Endothelial cell of umbilical vein (primary cell): ENCODE measurements around the gene PODXL2. TPM values are rescaled to one million over a fixed set of nuclear protein-coding genes. Genes with fewer than 3 reads are reported as not detected.

Source experiments
- BruUV-seq: library from RNA; stranded (reverse); fragments of 400-500 nt; replicated peaks from 2 replicates; lab custom pipeline; 2021; lab: Mats Ljungman, UMichigan
- CTCF ChIA-PET: fragments of 300-600, 350-600 bp; sonication (Branson Sonifier 250); formaldehyde crosslinking; loops from one replicate; lab custom pipeline; 2021; ENCODE audit warnings: antibody characterized with exemption, inconsistent platforms; lab: Charles Lee
- POLR2A ChIA-PET: fragments of 300-600, 350-600 bp; sonication (Branson Sonifier 250); formaldehyde crosslinking; loops from one replicate; lab custom pipeline; 2021; ENCODE audit warnings: antibody characterized with exemption, inconsistent platforms; lab: Charles Lee
- DNase-seq: peaks from one replicate; pipeline ENCODE4 v3.0.0-alpha.2; 2011; ENCODE audit warnings: low read depth, low spot score
- FAIRE-seq: peaks from 2 replicates; lab custom pipeline; 2011; peaks lifted over from hg19 to GRCh38; lab: Jason Lieb, UNC
- H2AFZ ChIP-seq: 2 replicates; pipeline ENCODE4 v1.6.0; 2012; ENCODE audit warnings: low read depth, low read length, control low read depth, inconsistent platforms
- H3K27ac ChIP-seq: 2 replicates; pipeline ENCODE4 v1.5.1; 2011; ENCODE audit warnings: low read depth, mild to moderate bottlenecking, control low read depth, low read length, moderate library complexity; ENCODE audit not compliant: insufficient read depth
- H3K27me3 ChIP-seq, 2 experiments: 2 replicates each; pipeline versions ENCODE4 v1.6.0 to v1.6.1; 2011; ENCODE audit warnings: low read length in 2 of 2, mixed read lengths in 1 of 2; ENCODE audit not compliant: control insufficient read depth in 2 of 2, insufficient read depth in 2 of 2
- H3K36me3 ChIP-seq, 2 experiments: 2 replicates in 1 of 2; 3 replicates in 1 of 2; pipeline ENCODE4 v1.5.1; 2011; ENCODE audit warnings: low read length in 2 of 2, mild to moderate bottlenecking in 1 of 2, moderate library complexity in 1 of 2; ENCODE audit not compliant: control insufficient read depth in 2 of 2, insufficient read depth in 2 of 2; ENCODE audit errors: extremely low read depth in 1 of 2
- H3K4me1 ChIP-seq: 3 replicates; pipeline ENCODE4 v1.5.1; 2011; ENCODE audit warnings: mild to moderate bottlenecking, low read length; ENCODE audit not compliant: control insufficient read depth, insufficient read depth; ENCODE audit errors: extremely low read depth
- H3K4me2 ChIP-seq: 2 replicates; pipeline ENCODE4 v1.6.1; 2011; ENCODE audit warnings: low read length, control low read depth, mixed read lengths; ENCODE audit not compliant: insufficient read depth
- H3K4me3 ChIP-seq, 3 experiments: fragments of 200-600 bp in 1 of 3; sonication (generic), shearing (Covaris generic) in 1 of 3; replicated peaks in 1 of 3; 2 replicates each; pipeline ENCODE4 v1.5.1; 2011 to 2016; ENCODE audit warnings: control low read depth in 3 of 3, low read length in 3 of 3, mild to moderate bottlenecking in 2 of 3, inconsistent platforms in 1 of 3, low read depth in 1 of 3, moderate library complexity in 1 of 3; ENCODE audit not compliant: insufficient read depth in 1 of 3
- H3K79me2 ChIP-seq: 2 replicates; pipeline ENCODE4 v1.6.0; 2012; ENCODE audit warnings: low read length, inconsistent platforms; ENCODE audit not compliant: control insufficient read depth, insufficient read depth
- H3K9ac ChIP-seq: replicated peaks from 2 replicates; pipeline ENCODE3; 2011; ENCODE audit warnings: low read length, control low read depth; ENCODE audit not compliant: insufficient read depth; ENCODE audit errors: extremely low read depth
- H3K9me1 ChIP-seq: replicated peaks from 3 replicates; pipeline ENCODE4 v1.6.0; 2011; ENCODE audit warnings: mild to moderate bottlenecking, low read length; ENCODE audit not compliant: control insufficient read depth, insufficient read depth; ENCODE audit errors: extremely low read depth
- H3K9me3 ChIP-seq: replicated peaks from 2 replicates; pipeline ENCODE4 v1.5.1; 2012; ENCODE audit warnings: low read length, inconsistent platforms; ENCODE audit not compliant: control insufficient read depth, insufficient read depth
- H4K20me1 ChIP-seq: replicated peaks from 2 replicates; pipeline ENCODE3; 2011; ENCODE audit warnings: mild to moderate bottlenecking, low read length; ENCODE audit not compliant: control insufficient read depth, insufficient read depth; ENCODE audit errors: extremely low read depth
- EZH2 ChIP-seq: IDR thresholded peaks from 2 replicates; pipeline ENCODE4 v1.6.1; 2012; ENCODE audit warnings: borderline replicate concordance, low read depth, mild to moderate bottlenecking, moderate library complexity, low read length, inconsistent platforms; ENCODE audit not compliant: severe bottlenecking
- FOS ChIP-seq: IDR thresholded peaks from 2 replicates; pipeline ENCODE4 v1.6.1; 2011; ENCODE audit warnings: mild to moderate bottlenecking, low read length, moderate library complexity, borderline replicate concordance; ENCODE audit not compliant: insufficient read depth
- GATA2 ChIP-seq: IDR thresholded peaks from 2 replicates; pipeline ENCODE4 v1.7.0; 2011; ENCODE audit warnings: low read depth, mild to moderate bottlenecking, moderate library complexity, mixed read lengths, low read length; ENCODE audit not compliant: insufficient read length, insufficient read depth
- JUN ChIP-seq: IDR thresholded peaks from 2 replicates; pipeline ENCODE4 v1.6.1; 2011; ENCODE audit warnings: borderline replicate concordance, low read depth; ENCODE audit not compliant: insufficient read length, insufficient read depth
- MYC ChIP-seq: IDR thresholded peaks from one replicate; pipeline ENCODE4 v1.6.1; 2011; ENCODE audit warnings: mild to moderate bottlenecking, low read depth, low read length
- POLR2A ChIP-seq: IDR thresholded peaks from 2 replicates; pipeline ENCODE4 v1.6.1; 2012; ENCODE audit warnings: low read depth, mild to moderate bottlenecking, control low read depth, low read length
- POLR2AphosphoS5 ChIP-seq: IDR thresholded peaks from 2 replicates; pipeline ENCODE4 v1.6.1; 2012; ENCODE audit warnings: low read depth, mild to moderate bottlenecking, control low read depth, low read length, moderate library complexity; ENCODE audit not compliant: insufficient read depth
- dilution Hi-C: fragments of 300-500 bp; cut with MboI; formaldehyde crosslinking; loops from one replicate; pipeline ENCODE4 v1.15.0; 2019; ENCODE audit warnings: low sequenced_read_pairs; ENCODE audit not compliant: extremely low pct_ligation_motif_present
- intact Hi-C: fragments of 100-400 bp; cut with micrococcal nuclease; formaldehyde crosslinking; loops from one replicate; pipeline ENCODE4 v1.10.0; 2022
- polyA plus RNA-seq, 4 experiments: library from polyadenylated mRNA; depleted of rRNA in 3 of 4; stranded (reverse) in 3 of 4; unstranded in 1 of 4; fragments of >200 nt; gene quantifications; 2 replicates each; pipeline versions ENCODE4 v1.2.1 to v1.2.3, GENCODE V29; 2011 to 2012; ENCODE audit warnings: missing spikeins in 1 of 4
- total RNA-seq: library from RNA; stranded (reverse); gene quantifications from 2 replicates; pipeline ENCODE4 v1.2.3, GENCODE V29; 2021
- TF ChIP-seq, protein P1 (sequence below), 2 donors: IDR thresholded peaks; 1 replicate in 1 of 2; 2 replicates in 1 of 2; pipeline ENCODE4 v1.5.1; 2011; ENCODE audit warnings: low read length in 2 of 2, mild to moderate bottlenecking in 2 of 2, moderate library complexity in 2 of 2, control low read depth in 1 of 2, inconsistent platforms in 1 of 2, low read depth in 1 of 2; ENCODE audit not compliant: insufficient read depth in 1 of 2; ENCODE audit errors: extremely low read depth in 1 of 2
- TF ChIP-seq, protein P2 (sequence below): IDR thresholded peaks from 2 replicates; pipeline ENCODE4 v1.6.1; 2011; ENCODE audit not compliant: insufficient read depth, insufficient read length

The PODXL2 gene
- total and polyA plus RNA-seq, 2 donors (not counting 3 experiments of a cell fraction or from before 2014, with no cell fraction given) = 5.5 to 6.5 TPM

DNA sequence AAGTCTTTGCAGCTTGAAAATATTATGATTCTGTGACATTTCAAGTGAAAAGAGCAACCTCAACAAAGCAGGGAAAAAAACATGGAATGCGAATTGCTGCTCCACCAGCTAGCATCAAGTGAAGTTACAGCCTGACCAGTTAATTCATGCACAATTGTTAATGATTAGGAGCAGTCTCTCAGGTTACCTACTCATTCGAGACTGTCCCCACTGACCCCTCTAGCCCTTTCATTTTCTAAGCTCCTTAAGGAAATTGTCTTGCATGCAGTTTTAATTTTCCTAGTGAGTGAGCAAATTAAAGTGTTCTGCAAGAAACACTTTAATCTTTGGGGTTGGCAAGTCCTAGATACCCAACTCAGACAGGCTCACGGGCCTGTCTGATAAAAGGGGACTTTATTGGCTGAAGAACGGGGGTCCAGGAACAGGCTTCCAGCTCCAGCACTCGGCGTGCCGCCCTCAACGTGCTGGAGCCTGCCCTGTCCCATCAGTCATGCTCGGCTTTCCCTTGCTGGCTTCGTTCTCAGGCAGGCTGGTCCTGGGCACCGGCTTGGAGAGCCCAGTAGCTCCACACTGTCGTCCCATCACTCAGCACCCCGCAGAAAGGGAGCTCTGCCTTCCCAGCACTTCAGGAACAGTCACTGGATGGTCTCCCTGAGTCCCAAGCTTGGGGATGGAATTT is 18.3 kb downstream of the PODXL2 start:
- TF ChIP-seq MYC (no peak), FOS (no peak), GATA2 (no peak), POLR2A (no peak), POLR2AphosphoS5 (no peak), EZH2 (no peak), JUN (no peak)
- TF ChIP-seq, protein P1, sequence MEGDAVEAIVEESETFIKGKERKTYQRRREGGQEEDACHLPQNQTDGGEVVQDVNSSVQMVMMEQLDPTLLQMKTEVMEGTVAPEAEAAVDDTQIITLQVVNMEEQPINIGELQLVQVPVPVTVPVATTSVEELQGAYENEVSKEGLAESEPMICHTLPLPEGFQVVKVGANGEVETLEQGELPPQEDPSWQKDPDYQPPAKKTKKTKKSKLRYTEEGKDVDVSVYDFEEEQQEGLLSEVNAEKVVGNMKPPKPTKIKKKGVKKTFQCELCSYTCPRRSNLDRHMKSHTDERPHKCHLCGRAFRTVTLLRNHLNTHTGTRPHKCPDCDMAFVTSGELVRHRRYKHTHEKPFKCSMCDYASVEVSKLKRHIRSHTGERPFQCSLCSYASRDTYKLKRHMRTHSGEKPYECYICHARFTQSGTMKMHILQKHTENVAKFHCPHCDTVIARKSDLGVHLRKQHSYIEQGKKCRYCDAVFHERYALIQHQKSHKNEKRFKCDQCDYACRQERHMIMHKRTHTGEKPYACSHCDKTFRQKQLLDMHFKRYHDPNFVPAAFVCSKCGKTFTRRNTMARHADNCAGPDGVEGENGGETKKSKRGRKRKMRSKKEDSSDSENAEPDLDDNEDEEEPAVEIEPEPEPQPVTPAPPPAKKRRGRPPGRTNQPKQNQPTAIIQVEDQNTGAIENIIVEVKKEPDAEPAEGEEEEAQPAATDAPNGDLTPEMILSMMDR (IDR thresholded peaks at IDR 0.05; ENCODE audit: extremely low read depth in 1 of 2, insufficient read depth in 1 of 2, low read depth in 1 of 2, low read length in 2 of 2) = no peak
- TF ChIP-seq, protein P2, sequence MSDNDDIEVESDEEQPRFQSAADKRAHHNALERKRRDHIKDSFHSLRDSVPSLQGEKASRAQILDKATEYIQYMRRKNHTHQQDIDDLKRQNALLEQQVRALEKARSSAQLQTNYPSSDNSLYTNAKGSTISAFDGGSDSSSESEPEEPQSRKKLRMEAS = no peak
- Histone ChIP-seq H4K20me1 (no peaks in the 10 kb centered on the region), H3K4me2 (no peak overlapping the region), H3K9ac (no peak overlapping the region), H3K36me3 (no peaks in the 10 kb centered on the region), H3K79me2 (no peaks in the 10 kb centered on the region), H3K4me1 (no peaks in the 10 kb centered on the region), H3K9me3 (no peaks in the 10 kb centered on the region), H2AFZ (no peak overlapping the region), H3K4me3 (no peak overlapping the region), H3K9me1 (no peaks in the 10 kb centered on the region), H3K27me3 (no peaks in the 10 kb centered on the region), H3K27ac (no peak overlapping the region)
- FAIRE-seq (no peak), DNase-seq (no peak)
- intact Hi-C loops (no loop called here), dilution Hi-C loops (no loop called here)
- POLR2A ChIA-PET = no interaction called here
- BruUV-seq = no TSS peak
- CTCF ChIA-PET = interaction anchor here (0.9 to 3.8 kb wide), 4 partner anchors 11 to 313 kb away, joined by 4 to 15 read pairs (median 10); no protein-coding TSS in a partner anchor
